Activated effector memory CD4-positive, alpha-beta T cell treated with anti-CD3 and anti-CD28 coated beads, Interleukin-2, amount 50 U/mL, for 16 hours (primary cell): ENCODE results near the gene SEMG2.

Experiments
- DNase-seq: peaks from one replicate; pipeline ENCODE4 v3.0.0-alpha.2; 2020

SEMG2 gene

GRCh38 chr20:45230631-45231030, 9.5 kb downstream of the SEMG2 start:
- DNase-seq, result no peak

GRCh38 chr20:45235995-45236394, 14.8 kb downstream of the SEMG2 start:
- DNase-seq, result no peak

GRCh38 chr20:45238139-45238538, 17.0 kb downstream of the SEMG2 start:
- no peak for DNase-seq

GRCh38 chr20:45246109-45246508, 24.9 kb downstream of the SEMG2 start:
- DNase-seq, result no peak

- DNase-seq, result no peak
Observed at GRCh38 chr20:45247865-45248264, 26.7 kb downstream of the SEMG2 start.

- DNase-seq, result no peak
Observed at GRCh38 chr20:45248609-45249008, 27.4 kb downstream of the SEMG2 start.

- no peak for DNase-seq
Observed at GRCh38 chr20:45251884-45252560, 30.8 kb downstream of the SEMG2 start.

- no peak for DNase-seq
Observed at GRCh38 chr20:45253261-45253660, 32.1 kb downstream of the SEMG2 start.

GRCh38 chr20:45254383-45255262, 33.5 kb downstream of the SEMG2 start, which contains the start of gene SLPI:
TSS of gene SLPI (minus strand) at chr20:45254564. CDS start at chr20:45254543, 21 bp downstream.
- no peak for DNase-seq

GRCh38 chr20:45257161-45257560, 36.0 kb downstream of the SEMG2 start:
- no peak for DNase-seq

GRCh38 chr20:45257711-45258110, 36.5 kb downstream of the SEMG2 start:
- no peak for DNase-seq

- DNase-seq, result no peak
Observed at GRCh38 chr20:45258259-45258658, 37.1 kb downstream of the SEMG2 start.

- no peak for DNase-seq
Observed at GRCh38 chr20:45258664-45259063, 37.5 kb downstream of the SEMG2 start.

- DNase-seq, result no peak
Observed at GRCh38 chr20:45263556-45264266, 42.5 kb downstream of the SEMG2 start.

GRCh38 chr20:45266977-45267376, 45.8 kb downstream of the SEMG2 start:
- DNase-seq, result no peak

GRCh38 chr20:45268531-45268930, 47.4 kb downstream of the SEMG2 start:
- no peak for DNase-seq

- no peak for DNase-seq
Observed at GRCh38 chr20:45269056-45269455, 47.9 kb downstream of the SEMG2 start.

GRCh38 chr20:45269754-45270270, 48.6 kb downstream of the SEMG2 start:
- DNase-seq, result no peak
